ENCODE results near the gene MTCH1. TPM values are rescaled to one million over a fixed set of nuclear protein-coding genes. Genes with fewer than 3 reads are reported as not detected.
A peak's percentile ranks its signal among the peaks of the same experiment; 100 is the strongest.

Gene MTCH1
- total and polyA plus RNA-seq, 10 of the 15 experiments (the other 5 are each of a cell fraction or from before 2014, with no cell fraction given): 7.2 to 128 (median 85.2) TPM

- TF ChIP-seq REST (IDR thresholded peaks at IDR 0.05; ENCODE audit: low read depth, low read length) (no peak), ZNF687 (IDR thresholded peaks at IDR 0.05) (peak; percentile 82), NFXL1 (IDR thresholded peaks at IDR 0.05; ENCODE audit: borderline replicate concordance) (no peak), CBFB (IDR thresholded peaks at IDR 0.05; ENCODE audit: low read depth) (no peak), SMARCA5 (IDR thresholded peaks at IDR 0.05) (peak; percentile 55; the same call in 1 of the 2 replicates), BCLAF1 (IDR thresholded peaks at IDR 0.05) (no peak), RAD21 (IDR thresholded peaks at IDR 0.05; ENCODE audit: insufficient read depth, low read depth, low read length) (no peak), ETV6 (conservative IDR thresholded peaks at IDR 0.05 in 1 of 2, IDR thresholded peaks at IDR 0.05 in 1 of 2; ENCODE audit: borderline replicate concordance in 1 of 2, low read depth in 1 of 2) (0 out of 4 replicates have a peak, but pooled peaks of 1 of the 2 experiments have one; percentile 9), RAD51 (IDR thresholded peaks at IDR 0.05) (no peak), TCF3 (IDR thresholded peaks at IDR 0.05; ENCODE audit: borderline replicate concordance, insufficient read depth, low read depth, low read length) (no peak), CREB1 (IDR thresholded peaks at IDR 0.05; ENCODE audit: low read depth) (no peak), E2F4 (IDR thresholded peaks at IDR 0.05; ENCODE audit: low read depth, low read length) (no peak), HDAC6 (IDR thresholded peaks at IDR 0.05; ENCODE audit: unreplicated experiment) (no peak), HDGF (IDR thresholded peaks at IDR 0.05) (no peak), ATF7 (IDR thresholded peaks at IDR 0.05; ENCODE audit: low read depth) (no peak), SMC3 (IDR thresholded peaks at IDR 0.05; ENCODE audit: borderline replicate concordance, low read length) (no peak), SUPT20H (IDR thresholded peaks at IDR 0.05; ENCODE audit: borderline replicate concordance, control insufficient read depth, low read depth, low read length) (no peak), NFIC (IDR thresholded peaks at IDR 0.05; ENCODE audit: low read depth, low read length) (no peak)
These were observed 19.2 kb upstream of the MTCH1 start, which contains the start of gene FGD2 (continued) for GRCh38 chr6:37005061-37005810.
